LNCaP clone FGC (cell line): Measurements from ENCODE around the gene CLSTN2.

Experiments used
- DNase-seq: peaks from one replicate; pipeline ENCODE4 v3.0.0-alpha.2; 2011; ENCODE audit warnings: low read depth
- H3K4me3 ChIP-seq: 2 replicates; pipeline ENCODE4 v1.5.1; 2011; ENCODE audit warnings: mild to moderate bottlenecking, low read depth, low read length, control low read depth
- TF ChIP-seq, protein P1 (sequence below): IDR thresholded peaks from 2 replicates; pipeline ENCODE4 v1.5.1; 2012; ENCODE audit warnings: mild to moderate bottlenecking; ENCODE audit not compliant: control insufficient read depth, insufficient read depth; ENCODE audit errors: extremely low read depth

Gene CLSTN2

DNA sequence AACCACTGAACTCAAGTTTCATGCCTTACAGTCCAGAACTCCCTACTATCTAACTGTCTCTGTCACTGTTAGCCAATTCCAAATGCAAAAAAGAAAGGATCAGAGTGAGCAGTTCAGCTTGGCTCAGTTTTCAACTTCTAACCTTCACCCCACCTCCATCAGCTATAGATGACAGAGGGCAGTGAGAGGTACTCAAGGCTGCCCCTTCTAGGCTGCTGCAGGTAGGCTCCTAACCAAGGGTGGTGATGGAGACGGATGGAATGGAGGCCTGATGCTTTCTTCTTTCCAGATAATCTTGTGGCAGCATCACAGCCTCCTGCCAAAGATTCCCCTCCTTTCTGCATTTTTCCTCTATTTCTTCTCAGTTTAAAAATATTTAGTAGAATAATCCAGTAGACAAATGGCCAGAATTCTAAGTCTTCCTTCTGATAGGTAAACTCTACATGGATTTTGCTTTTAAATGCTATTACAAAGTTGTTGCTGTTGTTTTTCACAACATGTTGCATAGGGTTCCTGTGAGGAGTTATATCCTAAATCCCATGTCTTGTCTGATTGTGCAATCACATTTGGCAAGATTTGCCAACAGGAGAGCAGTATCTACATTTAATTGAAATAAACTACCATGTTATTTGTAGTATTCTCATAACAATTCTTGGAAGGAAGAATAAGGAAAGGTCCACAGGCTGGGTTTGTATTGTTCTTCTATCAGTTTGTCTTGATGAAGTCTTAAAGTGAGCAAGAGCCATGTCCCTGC lies 441.3 kb downstream of the CLSTN2 start:
- DNase-seq: no peak
- H3K4me3 ChIP-seq: no peak overlapping the region
- TF ChIP-seq, protein P1, sequence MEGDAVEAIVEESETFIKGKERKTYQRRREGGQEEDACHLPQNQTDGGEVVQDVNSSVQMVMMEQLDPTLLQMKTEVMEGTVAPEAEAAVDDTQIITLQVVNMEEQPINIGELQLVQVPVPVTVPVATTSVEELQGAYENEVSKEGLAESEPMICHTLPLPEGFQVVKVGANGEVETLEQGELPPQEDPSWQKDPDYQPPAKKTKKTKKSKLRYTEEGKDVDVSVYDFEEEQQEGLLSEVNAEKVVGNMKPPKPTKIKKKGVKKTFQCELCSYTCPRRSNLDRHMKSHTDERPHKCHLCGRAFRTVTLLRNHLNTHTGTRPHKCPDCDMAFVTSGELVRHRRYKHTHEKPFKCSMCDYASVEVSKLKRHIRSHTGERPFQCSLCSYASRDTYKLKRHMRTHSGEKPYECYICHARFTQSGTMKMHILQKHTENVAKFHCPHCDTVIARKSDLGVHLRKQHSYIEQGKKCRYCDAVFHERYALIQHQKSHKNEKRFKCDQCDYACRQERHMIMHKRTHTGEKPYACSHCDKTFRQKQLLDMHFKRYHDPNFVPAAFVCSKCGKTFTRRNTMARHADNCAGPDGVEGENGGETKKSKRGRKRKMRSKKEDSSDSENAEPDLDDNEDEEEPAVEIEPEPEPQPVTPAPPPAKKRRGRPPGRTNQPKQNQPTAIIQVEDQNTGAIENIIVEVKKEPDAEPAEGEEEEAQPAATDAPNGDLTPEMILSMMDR: no peak

DNA sequence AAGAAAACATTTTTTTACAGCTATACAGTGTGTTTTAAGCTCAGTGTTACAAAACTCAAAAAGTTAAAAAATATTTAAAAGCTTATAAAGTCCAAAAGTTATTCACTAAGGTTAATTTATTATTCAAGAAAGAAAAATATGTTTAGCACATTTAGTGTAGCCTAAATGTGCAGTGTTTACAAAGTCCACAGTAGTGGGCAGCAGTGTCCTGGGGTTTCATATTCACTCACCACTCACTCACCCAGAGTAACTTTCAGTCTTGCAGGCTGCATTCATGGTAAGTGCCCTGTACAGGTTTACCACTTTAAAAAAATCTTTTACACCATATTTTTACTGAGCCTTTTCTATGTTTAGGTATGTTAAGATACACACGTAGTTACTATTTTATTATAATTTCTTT lies 442.7 kb downstream of the CLSTN2 start:
- H3K4me3 ChIP-seq: no peak overlapping the region
- no peak for DNase-seq
- TF ChIP-seq, protein P1: no peak

DNA sequence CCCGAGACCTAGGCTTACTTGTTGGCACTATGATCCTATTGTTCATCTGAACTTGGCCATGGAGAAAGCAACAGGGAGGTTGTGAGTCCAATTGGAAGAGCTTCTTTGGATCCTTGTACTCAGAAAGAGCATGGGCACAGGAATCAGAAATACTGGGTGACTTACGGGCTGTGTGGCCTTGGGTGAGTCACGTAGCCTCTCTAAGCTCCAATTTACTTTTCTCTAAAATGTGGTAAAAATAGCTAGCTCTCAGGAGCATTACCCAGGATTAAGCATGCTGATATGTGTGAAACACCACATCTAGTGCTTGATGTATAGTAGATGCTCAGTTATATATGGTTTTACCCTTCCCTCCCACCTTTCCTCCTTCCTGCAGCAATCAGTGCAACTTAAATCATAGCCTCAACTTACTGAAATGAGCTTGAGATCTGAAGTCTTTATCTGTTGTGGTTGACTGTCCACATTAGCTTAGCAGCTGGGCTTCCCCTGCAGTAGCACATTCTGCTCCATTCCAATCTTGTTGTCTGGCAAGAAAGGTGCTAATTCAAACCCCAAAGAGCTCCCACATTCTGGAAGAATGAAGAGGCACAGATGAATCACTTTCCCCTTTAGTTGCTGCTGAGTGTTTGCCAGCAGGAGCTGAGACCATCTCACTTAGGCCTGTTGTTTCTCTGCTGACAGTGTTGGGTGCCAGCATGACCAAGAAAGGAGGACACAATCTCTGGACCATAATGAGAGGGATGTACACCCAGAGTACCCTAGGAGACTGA lies 443.8 kb downstream of the CLSTN2 start:
- no peak for DNase-seq
- TF ChIP-seq, protein P1: no peak
- H3K4me3 ChIP-seq: no peak overlapping the region

DNA sequence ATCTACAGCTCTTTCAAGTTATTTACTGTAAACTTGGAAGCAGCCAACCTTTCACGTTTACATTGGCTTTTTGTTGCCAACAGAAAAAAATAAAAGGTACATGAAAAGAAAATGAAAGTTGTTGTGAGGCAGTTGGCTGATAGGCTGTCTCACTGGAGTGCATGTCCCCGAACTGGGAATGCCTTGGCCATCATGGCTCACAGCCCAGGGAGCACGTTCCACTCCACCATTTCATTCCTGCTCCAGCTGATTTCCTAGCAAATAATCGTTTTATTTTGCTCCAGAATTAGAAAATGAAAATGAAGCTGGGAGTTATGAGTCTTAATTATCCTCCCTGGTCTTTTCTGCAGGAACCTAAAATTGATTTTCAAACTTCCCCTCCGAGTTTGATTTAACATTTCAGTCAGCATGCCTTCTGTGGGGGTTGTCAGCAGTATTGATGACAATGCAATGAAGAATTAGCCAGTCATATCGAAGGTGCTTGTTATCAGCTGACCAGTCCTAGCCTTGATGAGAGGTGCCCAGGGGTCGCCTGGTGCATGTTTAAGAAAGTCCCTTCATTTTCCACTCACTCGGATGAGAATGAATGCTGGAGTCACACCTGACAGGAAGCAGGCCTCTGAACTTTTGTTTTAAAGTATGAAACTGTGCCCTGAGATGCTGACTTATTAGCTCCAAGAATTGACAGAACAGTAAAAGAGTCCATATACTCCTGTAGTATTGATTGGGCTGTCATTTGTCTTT lies 449.2 kb downstream of the CLSTN2 start:
- DNase-seq: no peak
- TF ChIP-seq, protein P1: no peak
- no peak overlapping the region for H3K4me3 ChIP-seq

DNA sequence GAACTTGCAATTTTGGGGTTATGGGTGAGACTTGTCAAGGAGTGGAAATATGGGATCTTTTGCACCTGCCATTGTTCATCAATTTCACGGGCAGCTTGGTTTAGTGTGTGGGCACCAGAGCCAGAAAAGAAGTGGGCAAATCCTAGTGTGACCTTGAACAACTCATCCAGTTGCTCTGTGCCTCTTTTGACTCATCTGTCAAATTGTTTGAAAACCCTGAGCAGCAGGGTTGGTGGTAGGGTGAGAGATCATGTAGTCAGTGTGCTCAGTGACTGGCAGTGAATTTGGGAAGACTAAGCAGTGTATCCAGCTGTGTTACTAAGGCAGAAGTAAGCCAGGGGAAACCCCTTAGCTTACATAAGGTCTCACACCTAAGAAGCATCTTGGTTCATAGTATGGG lies 449.9 kb downstream of the CLSTN2 start:
- DNase-seq: no peak
- TF ChIP-seq, protein P1: no peak
- no peak overlapping the region for H3K4me3 ChIP-seq

DNA sequence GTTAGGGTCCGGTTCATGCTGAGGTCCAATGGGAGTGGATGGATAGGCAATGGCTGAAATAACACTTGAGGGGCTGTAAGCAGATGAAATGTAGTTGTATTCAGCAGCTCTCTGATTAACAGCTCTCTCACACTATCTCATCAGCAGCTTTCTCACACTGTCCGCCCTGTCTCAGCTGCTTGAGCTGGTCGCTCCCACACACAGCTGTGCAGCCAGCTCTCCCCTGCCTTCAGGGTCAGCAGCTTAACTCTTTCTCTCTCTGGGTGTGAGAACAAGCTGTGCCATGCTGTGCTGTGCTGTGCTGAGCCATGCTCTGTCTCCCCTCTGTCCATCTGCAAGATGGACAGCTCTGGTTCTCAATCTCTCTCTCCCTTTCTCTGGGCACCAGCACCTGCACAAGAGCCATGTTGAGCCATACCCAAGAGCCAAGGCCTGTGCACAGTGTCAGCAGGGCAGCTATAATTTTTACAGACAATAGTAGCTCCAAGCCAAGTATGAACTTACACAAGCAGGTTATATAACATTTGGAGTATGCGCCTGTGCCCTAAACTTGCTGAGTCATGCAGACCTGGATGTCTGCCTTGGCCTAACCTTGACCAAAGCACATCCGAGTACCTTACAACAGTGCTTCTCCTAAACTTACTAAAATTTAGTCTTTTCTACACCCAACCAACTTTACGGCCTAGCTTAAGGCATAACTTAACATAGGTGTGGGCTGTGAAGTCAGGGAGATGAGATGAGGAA lies 451.5 kb downstream of the CLSTN2 start:
- H3K4me3 ChIP-seq: no peak overlapping the region
- TF ChIP-seq, protein P1: no peak
- no peak for DNase-seq
